GM10847 (cell line): ENCODE data around the gene CD300LF.

Experiments
- POLR2A ChIP-seq: IDR thresholded peaks from 2 replicates; pipeline ENCODE4 v1.6.1; 2011; ENCODE audit not compliant: insufficient read length; ENCODE audit errors: extremely low read depth

Gene CD300LF

DNA sequence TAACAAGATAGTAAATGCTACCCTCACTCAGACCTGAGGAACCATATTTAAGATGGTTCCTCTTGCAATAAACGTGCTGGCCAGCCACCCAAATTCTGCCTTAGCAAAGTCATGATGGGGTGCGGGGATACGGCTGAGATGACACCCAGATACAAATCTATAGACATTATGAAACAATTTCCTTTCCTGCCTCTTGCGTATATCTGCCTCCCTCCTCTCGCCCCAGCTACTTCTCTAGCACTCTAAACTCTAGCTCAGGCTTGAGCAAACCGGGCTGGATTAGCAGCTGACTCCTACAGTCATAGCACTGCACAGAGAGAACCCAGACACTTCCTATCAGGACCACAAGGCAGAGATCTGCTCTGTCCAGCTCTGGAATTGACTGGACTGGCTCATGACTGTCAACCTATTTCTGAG lies 22.3 kb downstream of the CD300LF start:
- TF ChIP-seq POLR2A = no peak

DNA sequence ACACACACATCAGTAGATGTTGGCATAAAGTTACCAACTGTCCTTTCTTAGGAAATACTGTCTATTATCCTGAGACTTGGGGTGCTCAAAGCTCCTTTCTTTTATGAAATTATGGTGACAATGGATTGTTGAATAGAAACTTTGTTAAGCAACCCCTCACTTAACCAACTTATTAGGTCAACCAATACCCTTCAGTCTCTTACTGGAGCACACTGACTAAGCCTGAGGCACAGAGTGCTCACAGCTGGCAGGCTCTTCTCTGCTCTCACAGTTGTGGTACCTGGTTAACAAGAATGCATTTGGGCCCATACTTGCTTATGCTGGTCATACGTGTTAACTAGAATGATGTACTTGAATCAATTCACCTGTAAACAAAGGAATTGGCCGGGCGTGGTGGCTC lies 24.8 kb downstream of the CD300LF start:
- TF ChIP-seq POLR2A = no peak

DNA sequence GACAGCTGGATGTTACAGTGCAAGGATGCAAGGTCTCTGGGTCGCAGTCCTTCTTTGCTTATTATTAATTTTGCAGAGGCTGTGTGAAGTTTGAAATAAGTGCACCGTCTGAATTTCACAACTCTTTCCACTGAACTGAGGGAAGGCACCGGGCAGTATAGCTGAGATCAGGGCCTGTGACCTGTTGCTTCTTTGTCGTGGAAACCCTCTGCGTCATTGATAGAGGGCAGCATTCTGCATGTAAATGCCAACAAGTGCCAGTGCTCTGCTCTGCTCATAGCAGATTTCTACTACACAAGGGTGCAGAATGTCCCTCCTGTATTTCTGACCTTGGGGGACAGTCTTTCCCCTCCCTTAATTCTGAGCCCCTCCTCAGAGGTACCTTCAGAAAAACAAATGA lies 26.0 kb downstream of the CD300LF start:
- TF ChIP-seq POLR2A = no peak

DNA sequence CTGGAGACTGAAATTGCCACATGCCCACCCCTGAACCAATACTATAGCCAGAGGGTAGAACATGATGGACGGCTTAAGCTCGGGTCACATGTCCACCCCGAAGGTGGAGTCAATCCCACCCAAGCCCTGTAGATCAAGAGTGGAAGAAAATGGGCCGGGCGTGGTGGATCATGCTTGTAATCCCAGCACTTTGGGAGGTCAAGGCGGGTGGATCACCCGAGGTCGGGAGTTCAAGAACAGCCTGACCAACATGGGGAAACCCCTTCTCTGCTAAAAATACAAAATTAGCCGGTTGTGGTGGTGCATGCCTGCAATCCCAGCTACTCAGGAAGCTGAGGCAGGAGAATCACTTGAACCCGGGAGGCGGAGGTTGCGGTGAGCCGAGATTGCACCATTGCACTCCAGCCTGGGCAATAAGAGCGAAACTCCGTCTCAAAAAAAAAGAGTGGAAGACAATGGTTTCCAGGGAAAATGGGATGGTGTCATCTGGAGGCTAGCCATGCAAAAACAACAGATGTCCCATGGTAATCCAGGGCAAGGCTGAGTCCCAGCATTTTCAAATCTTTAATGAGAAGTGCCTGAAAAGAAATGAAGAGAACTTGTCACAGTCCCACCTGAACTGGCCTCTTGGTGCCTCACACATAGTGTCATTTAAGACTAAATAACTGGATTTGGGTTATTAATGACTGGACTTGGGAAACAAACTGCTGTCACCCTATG lies 30.1 kb downstream of the CD300LF start:
- no peak for TF ChIP-seq POLR2A

DNA sequence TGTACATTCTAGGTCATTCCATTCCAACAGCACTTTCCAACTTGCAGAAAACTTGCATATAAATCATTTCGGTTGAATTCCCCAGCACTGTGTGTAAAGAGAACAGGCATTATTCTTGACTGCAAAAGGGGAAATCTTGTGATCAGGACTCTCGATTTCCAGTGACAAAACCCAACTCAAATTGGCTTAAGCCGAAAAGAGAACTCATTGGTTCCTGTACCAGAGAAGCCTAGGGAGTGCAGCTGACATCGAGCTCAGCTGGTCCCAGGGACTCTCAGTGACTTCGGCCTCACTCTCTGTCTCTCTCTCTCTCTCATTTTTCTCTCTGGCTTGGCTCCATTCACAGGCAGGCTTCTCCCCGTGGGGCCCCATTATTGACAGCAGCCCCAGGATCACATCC lies 30.7 kb downstream of the CD300LF start:
- TF ChIP-seq POLR2A = no peak

DNA sequence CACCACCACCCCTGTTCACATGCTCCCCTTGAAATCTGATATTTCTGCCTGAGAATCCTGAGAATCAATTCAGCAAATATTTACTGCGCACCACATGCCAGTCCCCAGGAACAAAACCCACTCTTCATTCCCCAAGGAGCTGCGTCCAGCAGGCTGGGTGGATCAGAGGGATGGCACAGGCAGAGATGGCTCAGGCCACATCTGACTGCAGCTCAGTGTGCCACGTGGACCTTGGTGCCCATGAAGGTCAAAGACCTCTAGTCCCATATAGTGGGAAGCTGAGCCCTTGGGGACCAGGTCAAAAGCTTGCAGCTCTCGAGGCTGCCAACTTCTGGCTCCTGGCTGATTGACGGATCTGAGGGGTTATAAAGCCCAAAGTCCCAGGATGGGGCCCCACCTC lies 31.8 kb downstream of the CD300LF start:
- no peak for TF ChIP-seq POLR2A

DNA sequence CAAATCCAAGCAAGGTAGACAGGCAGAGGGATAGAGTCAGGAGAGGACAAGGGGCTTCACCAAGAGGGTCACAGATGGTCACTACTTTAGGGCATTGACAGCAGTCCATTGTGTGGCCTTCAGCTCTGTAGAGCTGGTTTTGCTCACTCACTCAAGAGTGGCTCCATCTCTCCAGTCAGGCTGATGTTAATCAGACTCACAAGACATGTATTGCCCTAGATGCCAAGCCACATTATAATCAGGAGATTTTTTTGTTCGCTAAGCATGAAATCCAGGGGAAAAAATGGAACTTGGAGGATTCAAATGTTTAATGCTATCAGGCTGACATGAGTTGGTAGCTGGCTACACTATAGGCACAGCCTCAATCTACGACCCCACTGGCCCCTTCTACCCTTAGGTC lies 32.5 kb downstream of the CD300LF start:
- TF ChIP-seq POLR2A = no peak

DNA sequence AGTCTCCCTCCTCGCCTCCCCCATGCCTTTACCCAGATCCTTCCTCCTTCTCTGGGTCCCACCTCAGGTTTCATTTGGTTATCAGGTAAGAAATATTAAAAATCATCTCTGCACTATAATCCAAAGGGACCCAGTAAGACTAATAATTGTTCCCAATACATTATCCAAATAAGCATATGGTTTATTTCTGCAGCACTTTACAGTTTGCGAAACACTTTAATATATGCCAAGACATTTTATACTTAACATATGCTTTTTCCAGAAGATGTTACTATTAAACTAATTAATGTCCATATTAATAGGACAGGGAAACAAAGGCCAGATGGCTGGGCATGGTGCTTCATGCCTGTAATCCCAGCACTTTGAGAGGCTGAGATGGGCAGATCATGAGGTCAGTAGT lies 33.3 kb downstream of the CD300LF start:
- TF ChIP-seq POLR2A = no peak

DNA sequence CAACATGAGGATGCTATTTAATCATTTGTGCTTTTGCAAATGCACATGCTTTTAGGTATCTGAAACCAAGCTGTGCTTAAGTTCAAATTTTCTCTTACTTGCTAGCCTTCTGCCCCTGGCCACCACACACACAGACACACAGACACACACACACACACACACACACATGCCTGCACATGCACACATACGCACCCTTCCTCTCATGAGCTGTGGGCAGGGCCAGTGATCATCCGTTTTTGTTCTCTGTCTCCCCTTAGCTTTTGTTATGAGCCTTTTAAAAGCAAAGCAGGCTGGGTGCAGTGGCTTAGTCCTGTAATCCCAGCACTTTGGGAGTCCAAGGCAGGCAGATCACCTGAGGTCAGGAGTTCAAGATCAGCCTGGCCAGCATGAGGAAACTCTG lies 34.2 kb downstream of the CD300LF start:
- TF ChIP-seq POLR2A = no peak

DNA sequence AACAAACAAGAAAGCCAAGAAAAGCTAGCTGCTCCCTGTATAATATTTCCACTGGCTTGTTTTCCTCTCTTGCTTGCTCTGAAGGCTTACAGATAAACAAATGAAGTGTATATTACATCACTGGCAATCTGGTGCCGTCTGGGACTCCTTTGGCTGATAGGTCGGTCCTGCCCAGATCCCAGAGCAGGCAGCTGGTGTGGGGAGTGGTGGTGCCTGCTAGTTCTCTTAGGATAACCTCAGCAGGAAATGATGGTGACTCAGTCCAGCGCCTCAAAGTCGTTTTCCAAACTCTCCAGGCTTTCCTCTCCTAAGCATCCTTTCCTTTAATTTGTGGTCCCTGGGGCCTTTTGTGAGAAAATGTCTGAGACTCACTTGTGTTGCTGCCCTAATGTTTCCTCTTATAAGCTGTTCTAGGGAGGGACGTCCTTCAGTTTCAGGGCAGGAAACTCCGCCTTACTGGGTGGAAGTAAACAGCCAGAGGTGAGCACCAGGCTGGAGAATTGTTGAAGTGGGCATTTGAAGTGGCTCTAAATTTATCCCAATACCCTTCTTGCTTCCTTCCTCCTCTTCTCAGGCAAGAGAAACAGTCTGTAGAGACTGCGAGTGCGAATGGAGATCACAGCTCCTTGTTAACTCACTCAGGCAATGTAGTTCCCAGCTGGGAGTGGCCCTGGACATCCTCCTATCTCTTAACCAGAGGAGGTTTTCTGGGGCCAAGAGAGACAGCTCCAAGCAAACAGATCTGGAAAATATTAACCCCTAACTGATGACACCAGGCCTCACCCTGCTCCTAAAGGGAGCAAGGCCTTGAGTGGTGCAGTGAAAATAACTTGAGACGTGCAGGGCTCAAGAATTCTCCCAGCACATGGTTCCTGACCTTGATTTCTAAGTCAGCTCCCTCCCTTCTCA lies 34.9 kb downstream of the CD300LF start:
- TF ChIP-seq POLR2A = no peak

DNA sequence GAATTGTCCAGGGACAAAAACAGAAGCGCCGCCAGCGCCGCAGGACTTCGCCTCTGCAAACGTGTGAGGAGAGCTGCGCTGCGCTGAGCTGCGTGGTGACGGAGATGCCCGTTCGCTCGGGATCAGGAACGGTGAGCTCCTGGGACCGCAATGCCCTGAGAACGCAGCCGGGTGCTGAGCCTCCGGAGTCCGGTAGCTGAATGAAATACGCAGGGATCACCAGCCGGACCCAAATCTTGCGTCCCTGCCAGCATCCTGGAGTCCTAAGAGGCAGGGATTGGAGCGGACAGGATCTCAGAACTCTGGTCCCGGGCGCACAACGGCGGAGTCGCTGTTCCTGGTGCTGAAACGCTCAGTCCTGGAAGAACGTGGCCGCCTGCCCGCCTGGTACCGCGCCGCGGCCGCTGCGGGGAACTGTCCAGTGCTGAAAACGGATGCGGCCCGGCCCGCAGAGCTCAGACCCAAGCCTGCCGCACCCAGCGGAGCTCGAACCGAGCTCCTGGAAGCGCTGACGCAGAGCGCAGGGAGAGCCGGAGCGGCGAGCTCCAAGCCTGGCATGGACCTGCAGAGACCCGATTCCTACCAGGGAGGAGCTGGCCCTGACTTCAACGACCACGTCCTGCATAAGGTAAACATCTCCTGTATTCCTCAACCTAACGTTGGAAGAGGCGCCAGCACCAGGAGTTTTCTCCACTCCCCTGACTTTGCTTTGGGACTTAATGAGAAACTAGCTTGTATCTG lies 41.5 kb downstream of the CD300LF start:
- no peak for TF ChIP-seq POLR2A

DNA sequence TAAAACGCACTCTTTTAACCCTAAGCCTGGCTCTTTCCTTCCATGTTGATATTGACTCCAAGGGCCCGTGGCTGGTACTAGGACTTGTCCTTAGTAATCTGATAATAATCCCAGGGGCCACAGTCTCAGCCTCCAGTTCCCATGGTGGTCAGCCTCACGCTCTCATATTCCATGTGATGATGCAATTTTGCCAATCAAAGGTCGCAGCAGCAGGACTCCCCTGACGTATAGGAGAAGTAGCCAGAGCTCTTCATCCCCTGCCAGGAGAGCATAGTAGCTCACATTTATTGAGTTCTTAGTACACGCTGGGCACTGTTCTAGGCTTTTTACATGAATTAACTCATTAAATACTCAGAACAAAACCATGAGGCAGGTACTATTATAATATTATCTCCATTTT lies 42.4 kb downstream of the CD300LF start:
- TF ChIP-seq POLR2A = no peak

DNA sequence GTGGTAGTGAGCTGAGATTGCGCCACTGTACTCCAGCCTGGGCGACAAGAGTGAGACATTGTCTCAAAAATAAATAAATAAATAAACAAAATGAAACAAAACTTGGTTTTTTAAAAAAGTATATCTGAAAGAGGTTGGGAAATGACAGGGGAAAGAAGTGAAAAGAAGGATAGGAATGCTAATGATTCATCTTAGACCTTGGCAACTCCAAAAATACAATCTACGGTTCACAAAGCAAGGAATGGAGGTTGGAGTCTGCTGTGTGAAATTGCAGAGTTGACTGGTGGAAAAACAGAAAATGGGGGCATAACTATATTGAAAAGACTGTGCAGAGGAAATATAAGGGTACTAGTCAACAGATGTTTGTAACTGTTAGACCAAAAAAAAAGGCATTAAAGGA lies 49.2 kb downstream of the CD300LF start:
- TF ChIP-seq POLR2A = no peak

DNA sequence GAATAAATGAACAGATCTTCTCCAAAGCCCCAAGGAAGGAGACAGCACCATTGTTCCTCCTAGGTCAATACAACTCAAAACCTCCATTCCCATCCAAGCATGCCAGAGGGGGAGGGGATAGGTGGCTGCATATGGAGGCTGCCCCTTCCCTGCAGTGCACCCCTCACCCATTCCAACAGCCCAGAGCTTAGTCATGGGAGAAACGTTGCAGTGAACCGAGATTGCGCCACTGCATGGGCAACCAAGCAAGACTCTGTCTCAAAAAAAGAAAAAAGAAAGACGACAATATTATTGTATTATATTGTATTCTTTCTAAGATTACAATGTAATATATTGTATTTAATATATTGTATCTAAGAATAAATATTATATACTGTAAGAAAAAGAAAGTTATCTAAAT lies 52.8 kb downstream of the CD300LF start:
- no peak for TF ChIP-seq POLR2A

DNA sequence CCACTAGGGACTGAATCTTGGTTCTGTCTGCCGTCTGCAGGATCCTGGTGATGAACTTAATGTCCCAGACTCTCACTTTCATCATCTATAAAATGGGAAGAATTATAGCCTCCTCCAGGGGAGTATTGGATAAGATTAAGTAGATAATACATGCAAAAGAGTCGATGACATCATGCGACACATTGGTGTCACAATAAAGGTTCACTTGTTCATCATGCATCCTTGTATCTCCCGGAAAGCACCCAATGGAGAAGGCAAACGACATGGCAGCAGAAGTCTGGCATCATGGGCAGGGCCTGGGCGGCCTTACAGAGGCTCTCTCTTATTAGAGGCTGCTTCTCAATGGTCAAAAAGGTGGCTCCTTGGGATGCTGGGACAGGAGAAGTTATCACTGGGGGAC lies 54.1 kb downstream of the CD300LF start:
- TF ChIP-seq POLR2A = no peak

DNA sequence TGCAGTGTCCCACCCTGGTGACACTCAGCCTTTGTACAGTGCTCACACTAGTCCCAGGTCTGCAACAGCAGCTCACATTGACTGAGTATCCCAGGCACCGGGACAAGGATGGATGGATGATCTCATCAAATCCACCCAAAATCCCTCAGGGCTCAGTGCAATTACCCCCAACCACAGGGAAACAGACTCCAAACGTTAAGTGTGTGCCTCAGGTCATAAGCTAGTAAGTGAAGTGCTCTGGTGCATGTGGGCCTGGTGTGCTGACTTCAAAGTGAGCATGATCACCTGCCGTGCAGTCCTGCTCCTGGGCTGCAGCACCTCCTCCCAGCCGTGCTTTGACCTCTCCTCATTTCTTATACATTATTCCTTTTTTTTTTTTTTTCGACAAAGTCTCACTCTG lies 58.0 kb downstream of the CD300LF start:
- no peak for TF ChIP-seq POLR2A
